NT2/D1 (cell line): ENCODE measurements around the gene HHLA2.

Experiments
- SUZ12 ChIP-seq: IDR thresholded peaks from 2 replicates; pipeline ENCODE4 v1.6.1; 2011; ENCODE audit not compliant: insufficient read length, insufficient read depth; ENCODE audit errors: extremely low read depth
- YY1 ChIP-seq: IDR thresholded peaks from 2 replicates; pipeline ENCODE4 v1.6.1; 2011; ENCODE audit not compliant: insufficient read length, insufficient read depth

- no peak for TF ChIP-seq YY1
- TF ChIP-seq SUZ12, result no peak
Observed at GRCh38 chr3:108354562-108354961, 58.2 kb downstream of the HHLA2 start.
